Measurements from ENCODE around the gene DCST1.

Gene DCST1

GRCh38 chr1:155092641-155093040, 59.0 kb downstream of the DCST1 start:
- H2BK120ac ChIP-seq (ENCODE audit: low read depth, low read length) = no peak overlapping the region
- H3K79me1 ChIP-seq (ENCODE audit: low read length) = no peaks in the 10 kb centered on the region
- H3K4me1 ChIP-seq (ENCODE audit: control insufficient read depth, low read depth, low read length) = no peaks in the 10 kb centered on the region
- no peak overlapping the region for H2BK5ac ChIP-seq (ENCODE audit: low read length)
- H3K4me2 ChIP-seq (ENCODE audit: low read length) = no peak overlapping the region
- no peak overlapping the region for H2AK5ac ChIP-seq (ENCODE audit: low read length)
- no peak overlapping the region for H2BK15ac ChIP-seq (replicated peaks; ENCODE audit: low read depth)
- no peak overlapping the region for H3K18ac ChIP-seq (ENCODE audit: low read length)
- no peak overlapping the region for H3K23ac ChIP-seq (ENCODE audit: low read length)
- H3K27ac ChIP-seq (ENCODE audit: low read depth, low read length) = no peak overlapping the region
- no peak overlapping the region for H3K9ac ChIP-seq (ENCODE audit: low read length)
- no peak overlapping the region for H4K5ac ChIP-seq (ENCODE audit: low read length)
- no peak overlapping the region for H3K4ac ChIP-seq (ENCODE audit: low read depth, low read length)
- H3K4me3 ChIP-seq (ENCODE audit: low read length) = no peak overlapping the region
- DNase-seq = no peak
- no peaks in the 10 kb centered on the region for H3K27me3 ChIP-seq (ENCODE audit: insufficient read depth, low read length, poor library complexity)
- H3K56ac ChIP-seq (ENCODE audit: low read length) = no peak overlapping the region
- no peak overlapping the region for H4K8ac ChIP-seq (ENCODE audit: low read depth, low read length)
- no peaks in the 10 kb centered on the region for H3K79me2 ChIP-seq (ENCODE audit: control insufficient read depth, insufficient read depth, low read length)
- no peaks in the 10 kb centered on the region for H3K36me3 ChIP-seq (ENCODE audit: control insufficient read depth, insufficient read depth, low read length)
- no CpG with 5 or more reads among the region's 12 CpGs for WGBS (ENCODE audit: extremely low coverage, insufficient coverage, low lambda C conversion rate)

- no peak overlapping the region for H3K4me2 ChIP-seq (ENCODE audit: low read length)
- H3K79me2 ChIP-seq (ENCODE audit: control insufficient read depth, insufficient read depth, low read length) = no peaks in the 10 kb centered on the region
- DNase-seq = peak; percentile 70
- H3K23ac ChIP-seq (ENCODE audit: low read length) = no peak overlapping the region
- H2BK5ac ChIP-seq (ENCODE audit: low read length) = no peak overlapping the region
- no peaks in the 10 kb centered on the region for H3K27me3 ChIP-seq (ENCODE audit: insufficient read depth, low read length, poor library complexity)
- no peak overlapping the region for H3K4me3 ChIP-seq (ENCODE audit: low read length)
- no peak overlapping the region for H3K56ac ChIP-seq (ENCODE audit: low read length)
- H3K36me3 ChIP-seq (ENCODE audit: control insufficient read depth, insufficient read depth, low read length) = no peaks in the 10 kb centered on the region
- H3K4me1 ChIP-seq (ENCODE audit: control insufficient read depth, low read depth, low read length) = no peaks in the 10 kb centered on the region
- H3K18ac ChIP-seq (ENCODE audit: low read length) = no peak overlapping the region
- H3K79me1 ChIP-seq (ENCODE audit: low read length) = no peaks in the 10 kb centered on the region
- no peak overlapping the region for H2BK120ac ChIP-seq (ENCODE audit: low read depth, low read length)
- H4K5ac ChIP-seq (ENCODE audit: low read length) = no peak overlapping the region
- no peak overlapping the region for H3K9ac ChIP-seq (ENCODE audit: low read length)
- no peak overlapping the region for H3K27ac ChIP-seq (ENCODE audit: low read depth, low read length)
- WGBS (ENCODE audit: extremely low coverage, insufficient coverage, low lambda C conversion rate) = no CpG with 5 or more reads among the region's 13 CpGs
- H2BK15ac ChIP-seq (replicated peaks; ENCODE audit: low read depth) = no peak overlapping the region
- no peak overlapping the region for H4K8ac ChIP-seq (ENCODE audit: low read depth, low read length)
- H3K4ac ChIP-seq (ENCODE audit: low read depth, low read length) = no peak overlapping the region
- no peak overlapping the region for H2AK5ac ChIP-seq (ENCODE audit: low read length)
Measured at GRCh38 chr1:155093911-155094621, 60.4 kb downstream of the DCST1 start.

GRCh38 chr1:155094622-155094948, 61.0 kb downstream of the DCST1 start:
- H2BK15ac ChIP-seq (replicated peaks; ENCODE audit: low read depth) = no peak overlapping the region
- H3K18ac ChIP-seq (ENCODE audit: low read length) = no peak overlapping the region
- H3K27me3 ChIP-seq (ENCODE audit: insufficient read depth, low read length, poor library complexity) = no peaks in the 10 kb centered on the region
- no peak overlapping the region for H3K4me2 ChIP-seq (ENCODE audit: low read length)
- no peaks in the 10 kb centered on the region for H3K79me1 ChIP-seq (ENCODE audit: low read length)
- H2BK120ac ChIP-seq (ENCODE audit: low read depth, low read length) = no peak overlapping the region
- H3K9ac ChIP-seq (ENCODE audit: low read length) = no peak overlapping the region
- no peak overlapping the region for H3K4ac ChIP-seq (ENCODE audit: low read depth, low read length)
- H2BK5ac ChIP-seq (ENCODE audit: low read length) = no peak overlapping the region
- no peak overlapping the region for H4K5ac ChIP-seq (ENCODE audit: low read length)
- no peak overlapping the region for H3K23ac ChIP-seq (ENCODE audit: low read length)
- no peak overlapping the region for H2AK5ac ChIP-seq (ENCODE audit: low read length)
- no peaks in the 10 kb centered on the region for H3K79me2 ChIP-seq (ENCODE audit: control insufficient read depth, insufficient read depth, low read length)
- H3K36me3 ChIP-seq (ENCODE audit: control insufficient read depth, insufficient read depth, low read length) = no peaks in the 10 kb centered on the region
- no peaks in the 10 kb centered on the region for H3K4me1 ChIP-seq (ENCODE audit: control insufficient read depth, low read depth, low read length)
- WGBS (ENCODE audit: extremely low coverage, insufficient coverage, low lambda C conversion rate) = no CpG with 5 or more reads among the region's 2 CpGs
- H3K4me3 ChIP-seq (ENCODE audit: low read length) = no peak overlapping the region
- no peak overlapping the region for H4K8ac ChIP-seq (ENCODE audit: low read depth, low read length)
- DNase-seq = no peak
- no peak overlapping the region for H3K56ac ChIP-seq (ENCODE audit: low read length)
- H3K27ac ChIP-seq (ENCODE audit: low read depth, low read length) = no peak overlapping the region

GRCh38 chr1:155099331-155099730, 65.7 kb downstream of the DCST1 start:
- no peak overlapping the region for H4K8ac ChIP-seq (ENCODE audit: low read depth, low read length)

More at GRCh38 chr1:155099331-155099730, 65.7 kb downstream of the DCST1 start:
- DNase-seq = no peak
- H2BK5ac ChIP-seq (ENCODE audit: low read length) = no peak overlapping the region
- H3K4me1 ChIP-seq (ENCODE audit: control insufficient read depth, low read depth, low read length) = no peaks in the 10 kb centered on the region
- H2BK120ac ChIP-seq (ENCODE audit: low read depth, low read length) = no peak overlapping the region
- H3K56ac ChIP-seq (ENCODE audit: low read length) = no peak overlapping the region
- no peaks in the 10 kb centered on the region for H3K79me1 ChIP-seq (ENCODE audit: low read length)
- H3K18ac ChIP-seq (ENCODE audit: low read length) = no peak overlapping the region
- no peak overlapping the region for H2AK5ac ChIP-seq (ENCODE audit: low read length)
- H3K9ac ChIP-seq (ENCODE audit: low read length) = no peak overlapping the region
- H3K79me2 ChIP-seq (ENCODE audit: control insufficient read depth, insufficient read depth, low read length) = no peaks in the 10 kb centered on the region
- H3K4ac ChIP-seq (ENCODE audit: low read depth, low read length) = no peak overlapping the region
- WGBS (ENCODE audit: extremely low coverage, insufficient coverage, low lambda C conversion rate) = no CpG with 5 or more reads among the region's 7 CpGs
- H3K4me2 ChIP-seq (ENCODE audit: low read length) = no peak overlapping the region
- no peak overlapping the region for H2BK15ac ChIP-seq (replicated peaks; ENCODE audit: low read depth)
- no peak overlapping the region for H3K23ac ChIP-seq (ENCODE audit: low read length)
- H3K27ac ChIP-seq (ENCODE audit: low read depth, low read length) = no peak overlapping the region
- H3K27me3 ChIP-seq (ENCODE audit: insufficient read depth, low read length, poor library complexity) = no peaks in the 10 kb centered on the region
- no peak overlapping the region for H3K4me3 ChIP-seq (ENCODE audit: low read length)
- H3K36me3 ChIP-seq (ENCODE audit: control insufficient read depth, insufficient read depth, low read length) = no peaks in the 10 kb centered on the region
- no peak overlapping the region for H4K5ac ChIP-seq (ENCODE audit: low read length)

Data from mesendoderm (in vitro differentiated cells).